Measurements from ENCODE around the gene MED27. TPM values are rescaled to one million over a fixed set of nuclear protein-coding genes. Genes with fewer than 3 reads are reported as not detected.

The MED27 gene
- total RNA-seq, 1 donor from 2014 or later: 24.1 TPM

GRCh38 chr9:131951155-131951554 lies 128.5 kb downstream of the MED27 start:
- Mint-ChIP-seq H3K27me3 (ENCODE audit: unreplicated experiment) (no peaks in the 10 kb centered on the region), H3K36me3 (ENCODE audit: unreplicated experiment) (no peaks in the 10 kb centered on the region), H3K9me3 (ENCODE audit: unreplicated experiment) (no peaks in the 10 kb centered on the region), H3K4me3 (ENCODE audit: unreplicated experiment) (no peak overlapping the region), H3K4me1 (ENCODE audit: unreplicated experiment) (peaks cover 21% of the 10 kb centered on the region), H3K27ac (ENCODE audit: unreplicated experiment) (no peak overlapping the region)
- no peak for TF ChIP-seq CTCF (IDR thresholded peaks at IDR 0.05)
- DNase-seq (ENCODE audit: extremely low spot score, unreplicated experiment): no peak

GRCh38 chr9:131950487-131950886 lies 129.2 kb downstream of the MED27 start:
- Mint-ChIP-seq H3K27me3 (ENCODE audit: unreplicated experiment) (no peaks in the 10 kb centered on the region), H3K4me3 (ENCODE audit: unreplicated experiment) (no peak overlapping the region), H3K36me3 (ENCODE audit: unreplicated experiment) (no peaks in the 10 kb centered on the region), H3K27ac (ENCODE audit: unreplicated experiment) (no peak overlapping the region), H3K9me3 (ENCODE audit: unreplicated experiment) (no peaks in the 10 kb centered on the region), H3K4me1 (ENCODE audit: unreplicated experiment) (peaks cover 21% of the 10 kb centered on the region)
- TF ChIP-seq CTCF (IDR thresholded peaks at IDR 0.05): no peak
- DNase-seq (ENCODE audit: extremely low spot score, unreplicated experiment): no peak

GRCh38 chr9:131946180-131946579 lies 133.5 kb downstream of the MED27 start:
- Mint-ChIP-seq H3K4me1 (ENCODE audit: unreplicated experiment) (peaks cover 4% of the 10 kb centered on the region), H3K27me3 (ENCODE audit: unreplicated experiment) (no peaks in the 10 kb centered on the region), H3K27ac (ENCODE audit: unreplicated experiment) (no peak overlapping the region), H3K4me3 (ENCODE audit: unreplicated experiment) (no peak overlapping the region), H3K9me3 (ENCODE audit: unreplicated experiment) (no peaks in the 10 kb centered on the region), H3K36me3 (ENCODE audit: unreplicated experiment) (peaks cover 5% of the 10 kb centered on the region)
- no peak for TF ChIP-seq CTCF (IDR thresholded peaks at IDR 0.05)
- no peak for DNase-seq (ENCODE audit: extremely low spot score, unreplicated experiment)

- Mint-ChIP-seq H3K9me3 (ENCODE audit: unreplicated experiment) (no peaks in the 10 kb centered on the region), H3K4me1 (ENCODE audit: unreplicated experiment) (no peaks in the 10 kb centered on the region), H3K27me3 (ENCODE audit: unreplicated experiment) (no peaks in the 10 kb centered on the region), H3K36me3 (ENCODE audit: unreplicated experiment) (peaks cover 6% of the 10 kb centered on the region), H3K27ac (ENCODE audit: unreplicated experiment) (no peak overlapping the region), H3K4me3 (ENCODE audit: unreplicated experiment) (no peak overlapping the region)
- no peak for TF ChIP-seq CTCF (IDR thresholded peaks at IDR 0.05)
- DNase-seq (ENCODE audit: extremely low spot score, unreplicated experiment): no peak
Measured at GRCh38 chr9:131943351-131943841, 136.3 kb downstream of the MED27 start.

GRCh38 chr9:131942146-131942720 lies 137.4 kb downstream of the MED27 start:
- Mint-ChIP-seq H3K27ac (ENCODE audit: unreplicated experiment) (no peak overlapping the region), H3K4me1 (ENCODE audit: unreplicated experiment) (no peaks in the 10 kb centered on the region), H3K27me3 (ENCODE audit: unreplicated experiment) (no peaks in the 10 kb centered on the region), H3K9me3 (ENCODE audit: unreplicated experiment) (no peaks in the 10 kb centered on the region), H3K36me3 (ENCODE audit: unreplicated experiment) (peaks cover 17% of the 10 kb centered on the region), H3K4me3 (ENCODE audit: unreplicated experiment) (no peak overlapping the region)
- no peak for DNase-seq (ENCODE audit: extremely low spot score, unreplicated experiment)
- TF ChIP-seq CTCF (IDR thresholded peaks at IDR 0.05): no peak

Measured in osteocyte (in vitro differentiated cells).